ENCODE measurements around the gene MACO1.
"Not testable (repeated sequence)": the region's sequence is repeated elsewhere in the genome, so short reads cannot be mapped to it uniquely, and the experiment has no call there.

Gene MACO1, protein sequence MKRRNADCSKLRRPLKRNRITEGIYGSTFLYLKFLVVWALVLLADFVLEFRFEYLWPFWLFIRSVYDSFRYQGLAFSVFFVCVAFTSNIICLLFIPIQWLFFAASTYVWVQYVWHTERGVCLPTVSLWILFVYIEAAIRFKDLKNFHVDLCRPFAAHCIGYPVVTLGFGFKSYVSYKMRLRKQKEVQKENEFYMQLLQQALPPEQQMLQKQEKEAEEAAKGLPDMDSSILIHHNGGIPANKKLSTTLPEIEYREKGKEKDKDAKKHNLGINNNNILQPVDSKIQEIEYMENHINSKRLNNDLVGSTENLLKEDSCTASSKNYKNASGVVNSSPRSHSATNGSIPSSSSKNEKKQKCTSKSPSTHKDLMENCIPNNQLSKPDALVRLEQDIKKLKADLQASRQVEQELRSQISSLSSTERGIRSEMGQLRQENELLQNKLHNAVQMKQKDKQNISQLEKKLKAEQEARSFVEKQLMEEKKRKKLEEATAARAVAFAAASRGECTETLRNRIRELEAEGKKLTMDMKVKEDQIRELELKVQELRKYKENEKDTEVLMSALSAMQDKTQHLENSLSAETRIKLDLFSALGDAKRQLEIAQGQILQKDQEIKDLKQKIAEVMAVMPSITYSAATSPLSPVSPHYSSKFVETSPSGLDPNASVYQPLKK
- 53.1 to 59.3 reads per million in 2 donors for total RNA-seq

GRCh38 chr1:25430073-25430966, at the start of gene MACO1:
Gene MACO1, plus strand, starts transcription at chr1:25430897. Its CDS starts 202 bp downstream, at chr1:25431099.
- peak; percentile 93 for DNase-seq

- not testable (repeated sequence) for DNase-seq
Observed at GRCh38 chr1:25382543-25382942, 48.2 kb upstream of the MACO1 start.

GRCh38 chr1:25383090-25383489, 47.6 kb upstream of the MACO1 start:
- not testable (repeated sequence) for DNase-seq

GRCh38 chr1:25383875-25384274, 46.8 kb upstream of the MACO1 start:
- not testable (repeated sequence) for DNase-seq

GRCh38 chr1:25387096-25387495, 43.6 kb upstream of the MACO1 start:
- not testable (repeated sequence) for DNase-seq

DNA sequence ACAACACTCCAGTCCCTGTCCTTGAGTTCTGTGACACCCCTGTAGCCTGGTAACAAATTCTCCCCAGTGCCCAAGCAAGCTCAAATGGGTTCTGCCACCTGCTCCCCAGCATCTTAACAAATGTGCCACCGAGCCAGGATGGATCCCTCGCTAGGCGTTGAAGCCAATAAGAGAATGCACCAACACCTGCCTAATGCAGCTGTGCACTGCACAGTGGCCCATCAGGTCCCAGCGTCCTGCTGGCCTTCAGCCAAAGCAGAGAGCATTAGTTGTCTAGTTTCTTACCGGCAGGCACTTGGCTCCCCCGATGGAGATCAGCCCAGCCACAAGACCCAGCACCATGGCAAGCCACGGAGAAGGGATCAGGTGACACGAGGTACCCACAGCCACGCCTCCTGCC, 42.0 kb upstream of the MACO1 start:
- DNase-seq, result not testable (repeated sequence)

DNA sequence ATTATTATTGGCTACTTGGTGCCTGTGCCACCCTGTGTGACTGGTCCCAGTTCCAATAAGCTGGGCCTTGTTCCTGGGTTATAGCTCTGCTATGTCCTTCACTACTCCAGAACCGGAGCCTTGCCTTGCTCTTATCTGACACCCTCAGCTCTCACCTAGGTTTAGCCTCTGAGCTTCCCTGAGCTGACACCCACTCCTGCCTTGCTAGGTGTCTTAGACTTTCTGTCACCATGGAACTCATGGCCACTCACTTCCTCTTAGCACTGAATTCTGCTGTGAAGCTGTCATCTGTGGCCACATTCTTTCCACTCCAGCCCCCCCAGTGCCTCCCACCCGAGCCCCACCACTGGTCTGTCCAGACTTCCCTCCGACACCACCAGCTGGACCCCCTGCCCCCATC, 41.0 kb upstream of the MACO1 start:
- DNase-seq, result not testable (repeated sequence)

DNA sequence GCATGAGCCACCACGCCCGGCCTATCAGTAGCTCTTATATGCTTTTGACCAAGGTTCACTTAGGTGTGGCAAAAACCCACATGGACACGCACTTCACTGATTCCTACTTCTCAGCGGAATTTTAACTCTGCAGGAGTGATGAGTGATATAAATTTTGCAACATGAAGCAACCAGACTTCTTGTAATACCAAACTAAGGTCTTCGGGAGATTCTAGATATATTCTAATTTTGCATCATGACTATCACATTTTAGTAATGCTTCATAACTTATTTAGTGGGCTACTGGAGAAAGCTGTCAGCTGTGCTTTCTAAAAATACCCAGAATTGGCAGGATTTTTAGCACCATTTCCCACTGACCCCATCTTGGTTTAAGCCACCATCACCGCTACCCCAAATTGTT, 37.9 kb upstream of the MACO1 start:
- DNase-seq, result no peak

DNA sequence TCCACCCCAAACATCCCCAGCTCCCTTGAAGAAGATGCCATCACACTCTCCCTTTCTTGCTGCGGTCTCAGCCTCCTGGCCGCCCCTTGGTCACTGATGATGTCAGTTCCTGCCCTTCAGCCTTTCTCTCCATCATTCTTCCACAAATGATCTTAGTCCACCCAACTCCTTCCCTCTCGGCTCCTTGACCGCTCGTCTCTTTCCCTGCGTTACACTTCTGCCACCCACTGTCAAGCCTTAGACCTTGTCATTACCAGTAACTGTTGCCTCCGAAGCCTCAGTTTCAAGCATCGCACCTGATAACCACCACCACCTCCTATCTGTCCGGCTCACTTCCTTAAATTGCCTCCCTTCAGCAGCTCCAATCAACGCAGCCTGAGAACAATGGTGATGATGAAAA, 33.1 kb upstream of the MACO1 start:
- DNase-seq, result not testable (repeated sequence)

DNA sequence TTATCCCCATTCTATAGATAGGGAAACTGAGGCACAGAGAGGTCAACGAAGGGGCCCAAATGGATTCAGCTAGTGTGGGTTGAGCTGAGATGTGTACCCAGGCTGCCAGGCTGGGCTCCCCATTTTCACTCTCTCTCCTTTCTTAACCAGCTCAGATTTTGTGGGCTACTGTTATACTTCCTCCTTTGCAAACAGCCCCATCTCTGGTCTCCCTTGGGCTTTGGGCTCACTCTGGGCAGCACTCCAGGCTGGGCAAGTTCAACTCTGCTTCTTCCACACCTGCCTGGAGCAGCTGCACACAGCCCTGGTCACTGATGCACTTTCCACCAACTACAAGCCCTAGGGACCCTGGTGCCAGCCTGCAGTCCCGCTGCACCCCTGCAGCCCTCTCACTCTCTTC, 32.6 kb upstream of the MACO1 start:
- DNase-seq, result not testable (repeated sequence)

DNA sequence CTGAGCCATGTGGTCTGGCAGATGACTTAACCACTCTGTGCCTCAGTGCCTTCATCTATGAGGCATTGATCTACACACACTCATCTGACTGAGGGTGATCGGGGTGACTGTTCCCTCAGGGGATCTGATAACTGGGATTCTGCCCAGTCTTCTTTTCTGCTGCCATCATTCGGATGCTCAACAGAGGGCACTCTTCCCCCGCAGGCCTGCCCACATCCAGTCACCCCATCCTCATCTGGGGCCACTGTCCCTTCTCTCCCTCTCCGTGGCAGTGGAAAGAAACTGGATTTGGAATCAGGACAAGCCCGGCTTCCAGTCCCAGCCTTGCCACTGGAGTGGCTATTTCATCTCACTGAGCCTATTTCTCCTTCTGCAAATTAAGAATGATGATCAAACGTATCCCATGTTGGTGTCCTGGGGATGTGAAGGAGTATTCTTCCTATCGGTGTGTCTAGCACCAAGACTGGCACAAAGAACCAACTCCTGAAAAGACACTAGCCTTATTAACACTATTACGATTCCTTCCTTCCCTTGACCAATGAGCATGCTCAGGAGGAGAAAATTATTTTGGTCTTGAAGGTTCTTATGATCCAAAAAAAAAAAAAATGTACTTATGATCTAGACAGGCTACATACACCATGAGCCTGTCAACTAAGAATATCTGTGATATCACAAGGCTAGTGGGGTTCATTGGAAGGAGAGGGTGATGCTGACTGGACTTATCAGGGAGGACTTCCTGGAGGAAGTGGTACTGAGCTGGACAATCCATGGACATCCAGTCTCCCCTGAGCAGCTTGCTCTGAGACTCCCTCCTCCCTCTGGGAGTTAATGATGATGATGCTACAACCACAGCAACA, 27.5 kb upstream of the MACO1 start:
- not testable (repeated sequence) for DNase-seq

- DNase-seq, result not testable (repeated sequence)
Observed at GRCh38 chr1:25405731-25406305, 24.9 kb upstream of the MACO1 start.

DNA sequence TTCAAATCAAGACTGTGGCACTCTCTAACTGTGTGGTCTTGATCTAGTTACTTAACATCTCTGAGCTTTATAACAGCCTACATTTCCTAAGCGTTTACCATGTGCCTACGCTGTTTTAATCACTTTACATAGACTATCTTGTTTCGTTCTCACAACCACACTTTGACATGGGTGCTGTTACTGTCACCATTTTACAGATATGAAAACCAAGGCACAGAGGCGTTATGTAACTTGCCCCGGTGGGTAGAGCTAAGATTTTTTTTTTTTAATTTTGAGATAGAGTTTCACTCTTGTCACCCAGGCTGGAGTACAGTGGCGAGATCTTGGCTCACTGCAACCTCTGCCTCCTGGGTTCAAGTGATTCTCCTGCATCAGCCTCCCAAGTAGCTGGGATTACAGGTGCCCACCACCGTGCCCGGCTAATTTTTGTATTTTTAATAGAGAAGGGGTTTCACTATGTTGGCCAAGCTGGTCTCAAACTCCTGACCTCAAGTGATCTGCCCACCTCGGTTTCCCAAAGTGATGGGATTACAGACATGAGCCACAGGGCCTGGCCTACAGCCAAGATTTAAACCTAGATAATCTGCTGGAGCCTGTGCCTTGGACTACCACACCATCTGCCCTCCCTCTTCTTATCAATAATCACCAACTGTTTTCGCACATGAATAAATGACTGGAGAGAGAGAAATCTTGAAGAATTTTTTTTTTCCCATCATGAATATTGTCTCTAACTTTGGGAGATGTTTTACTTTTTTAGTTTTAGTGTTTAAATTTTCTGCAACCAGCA, 20.9 kb upstream of the MACO1 start:
- not testable (repeated sequence) for DNase-seq

GRCh38 chr1:25412872-25413623, 17.6 kb upstream of the MACO1 start:
- not testable (repeated sequence) for DNase-seq

- not testable (repeated sequence) for DNase-seq
Observed at GRCh38 chr1:25414157-25414556, 16.5 kb upstream of the MACO1 start.

GRCh38 chr1:25414578-25414977, 16.1 kb upstream of the MACO1 start:
- DNase-seq, result not testable (repeated sequence)

DNA sequence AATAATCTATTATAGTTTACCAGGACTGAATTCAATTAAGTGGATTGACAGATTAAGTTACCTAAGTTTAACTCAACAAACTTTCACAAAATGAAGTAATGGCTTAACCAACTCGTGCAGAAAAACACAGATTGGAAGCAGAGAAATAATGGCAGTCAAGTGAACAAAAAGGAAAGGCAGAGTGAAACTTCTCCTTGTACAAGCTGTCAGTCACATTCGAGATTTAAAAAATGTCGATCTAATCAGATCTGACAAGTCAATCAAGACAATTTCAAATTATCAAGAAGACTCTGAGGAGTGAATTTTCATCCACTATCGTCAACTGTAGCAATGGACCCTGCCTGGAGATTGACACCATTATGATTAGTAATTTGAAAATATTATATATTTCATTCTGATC, 13.4 kb upstream of the MACO1 start:
- not testable (repeated sequence) for DNase-seq

DNA sequence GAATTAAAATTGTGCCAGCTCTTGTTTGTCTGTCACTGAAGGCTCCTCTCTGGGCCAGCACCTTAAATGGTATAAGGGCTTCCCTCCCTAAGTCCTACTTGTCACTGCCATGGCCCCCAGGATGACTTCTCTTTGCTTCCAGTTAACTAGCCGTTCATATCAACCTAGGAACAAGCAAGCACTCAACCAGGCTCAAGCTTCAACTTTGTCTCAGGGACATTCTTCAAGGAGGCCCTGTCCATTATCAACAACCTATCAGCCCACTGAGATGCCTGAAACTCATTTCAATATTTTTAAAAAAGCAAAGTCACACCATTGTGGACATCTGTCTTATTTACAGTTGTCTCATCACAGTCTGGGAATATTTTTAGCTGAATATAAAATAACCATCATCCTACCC, 11.4 kb upstream of the MACO1 start:
- DNase-seq, result not testable (repeated sequence)

- not testable (repeated sequence) for DNase-seq
Observed at GRCh38 chr1:25420715-25421114, 10.0 kb upstream of the MACO1 start, which contains the start of gene RHCE. Gene RHCE, minus strand, starts transcription at chr1:25420825. Its CDS starts 39 bp downstream, at chr1:25420786.

GRCh38 chr1:25423206-25423605, 7.5 kb upstream of the MACO1 start:
- not testable (repeated sequence) for DNase-seq
